Measurements from ENCODE around the gene AHCYL1. TPM values are rescaled to one million over a fixed set of nuclear protein-coding genes. Genes with fewer than 3 reads are reported as not detected.

The AHCYL1 gene
- total and polyA plus RNA-seq, 2 of the 8 experiments (the other 6 are each of a cell fraction or from before 2014, with no cell fraction given): 64.5 to 95.9 TPM

DNA sequence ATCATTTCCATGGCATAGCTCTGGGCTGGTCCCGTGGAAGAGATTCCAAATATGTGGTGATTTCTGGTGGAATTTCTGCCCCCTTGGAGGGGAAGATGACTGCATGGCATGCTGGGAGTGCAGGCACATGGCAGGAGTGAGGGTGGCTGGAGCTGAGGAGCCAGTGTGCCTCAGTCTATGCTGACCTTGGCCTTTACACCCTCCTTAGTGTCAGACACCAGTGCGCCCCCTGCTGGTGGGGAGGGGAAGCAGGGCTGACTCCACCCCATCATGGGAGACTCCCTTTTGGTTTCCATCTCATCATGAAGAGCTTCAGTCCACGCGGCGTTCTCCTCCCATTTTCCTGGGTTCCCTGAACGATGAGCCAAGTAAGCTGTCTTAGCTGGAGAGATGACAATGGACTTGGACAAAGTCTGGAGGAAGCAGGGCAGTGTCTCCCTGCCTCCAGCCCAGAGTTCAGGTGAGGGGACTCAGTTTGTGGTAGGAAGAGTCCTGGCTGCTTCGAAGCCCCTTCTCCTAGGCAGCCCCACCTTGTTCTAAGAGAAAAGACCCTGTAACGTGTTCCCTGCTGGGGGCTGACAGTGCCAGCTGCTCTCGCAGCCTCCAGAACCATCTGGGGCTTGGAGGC lies 75.6 kb downstream of the AHCYL1 start:
- FAIRE-seq (no peak), DNase-seq (ENCODE audit: low read depth in 1 of 2, low spot score in 2 of 2) (peak in 1 of 2 experiments; percentile 94)
- Histone ChIP-seq H3K4me1 (replicated peaks in 1 of 4; ENCODE audit: control insufficient read depth in 3 of 4, insufficient read depth in 4 of 4, low read length in 3 of 4) (no peaks in the 10 kb centered on the region), H3K4me2 (ENCODE audit: insufficient read depth in 1 of 2, low read depth in 2 of 2, low read length in 2 of 2) (no peak overlapping the region), H2BK120ac (replicated peaks; ENCODE audit: low read depth, low read length) (no peak overlapping the region), H3K4me3 (ENCODE audit: extremely low read depth in 1 of 4, insufficient read depth in 2 of 4, low read depth in 3 of 4, low read length in 4 of 4) (no peak overlapping the region), H3K9me3 (ENCODE audit: insufficient read depth in 2 of 2, low read depth in 1 of 2, low read length in 1 of 2) (no peaks in the 10 kb centered on the region), H3K27ac (ENCODE audit: low read depth, low read length) (no peak overlapping the region), H3K36me3 (ENCODE audit: control insufficient read depth in 2 of 4, insufficient read depth in 4 of 4, low read length in 3 of 4) (peaks cover 6 to 26% (median 18%) of the 10 kb centered on the region in 4 experiments), H4K8ac (ENCODE audit: extremely low read depth, insufficient read depth, low read length) (no peak overlapping the region), H3K23me2 (ENCODE audit: low read depth, low read length) (no peaks in the 10 kb centered on the region), H3K23ac (ENCODE audit: insufficient read length) (no peak overlapping the region), H2BK15ac (ENCODE audit: low read length) (no peak overlapping the region), H3K27me3 (replicated peaks in 1 of 4; ENCODE audit: control insufficient read depth in 3 of 4, extremely low read depth in 1 of 4, insufficient read depth in 3 of 4, low read length in 3 of 4) (peaks cover 0 to 8% (median 4%) of the 10 kb centered on the region in 4 experiments; a peak in 5 of 7 replicates), H4K91ac (replicated peaks; ENCODE audit: insufficient read length, low read length) (no peak overlapping the region), H3K79me2 (ENCODE audit: control insufficient read depth in 1 of 2, insufficient read depth in 2 of 2, low read length in 2 of 2) (no peaks in the 10 kb centered on the region), H3K4ac (replicated peaks; ENCODE audit: insufficient read length, low read depth, low read length) (no peak overlapping the region), H2AK5ac (ENCODE audit: low read depth, low read length) (no peak overlapping the region), H4K20me1 (replicated peaks in 1 of 2; ENCODE audit: control insufficient read depth in 1 of 2, insufficient read depth in 2 of 2, low read length in 2 of 2) (peaks cover 6 to 15% of the 10 kb centered on the region in 2 experiments), H3K14ac (ENCODE audit: insufficient read length) (no peak overlapping the region), H2BK5ac (ENCODE audit: low read depth, low read length) (no peak overlapping the region), H2BK12ac (ENCODE audit: low read depth, low read length) (no peak overlapping the region), H3K18ac (ENCODE audit: extremely low read depth, low read length) (no peak overlapping the region), H2BK20ac (ENCODE audit: low read length) (no peak overlapping the region), H4K5ac (ENCODE audit: insufficient read length, low read depth, low read length) (no peak overlapping the region), H2AFZ (ENCODE audit: low read length) (no peak overlapping the region), H3K9ac (replicated peaks in 1 of 4; ENCODE audit: extremely low read depth in 1 of 4, low read depth in 3 of 4, low read length in 3 of 4) (no peak overlapping the region), H3K79me1 (ENCODE audit: low read depth, low read length) (no peaks in the 10 kb centered on the region; the same call in 1 of the 2 replicates), H3K56ac (replicated peaks; ENCODE audit: insufficient read length, low read depth, low read length) (no peak overlapping the region)
- ChIA-PET CTCF (ENCODE audit: partially characterized antibody) (interaction anchor here (0.6 to 52.4 kb wide), 25 partner anchors 6 to 1431 kb away, joined by 3 to 1450 read pairs (median 3); partner anchors contain the start of genes ALX3, STRIP1 and UBL4B), POLR2A (ENCODE audit: partially characterized antibody) (interaction anchor here (0.7 to 1.7 kb wide), 8 partner anchors 9 to 41 kb away, joined by 3 to 6 read pairs (median 4); no protein-coding TSS in a partner anchor)
- 87% methylated on average over 9 of the region's 9 CpGs; no CpG with 5 or more reads in 1 of the 2 experiments for WGBS, 2 experiments (ENCODE audit: extremely low coverage in 1 of 2, insufficient coverage in 1 of 2, insufficient read length in 1 of 2, insufficient replicate concordance in 2 of 2, low coverage in 1 of 2, low lambda C conversion rate in 2 of 2, missing lambda C conversion rate in 1 of 2)
- TF ChIP-seq RAD21 (IDR thresholded peaks at IDR 0.05 in 1 of 2, conservative IDR thresholded peaks at IDR 0.05 in 1 of 2; ENCODE audit: low read depth in 2 of 2, low read length in 2 of 2): peak in 1 of 2 experiments; percentile 38; a peak in 1 of 4 replicates
- no peak for TF ChIP-seq KDM1A (IDR thresholded peaks at IDR 0.05; ENCODE audit: borderline replicate concordance, low read length)
- peak; percentile 50; the same call in 1 of the 2 replicates for TF ChIP-seq YY1 (IDR thresholded peaks at IDR 0.05; ENCODE audit: low read depth, low read length)
- TF ChIP-seq, protein P1, sequence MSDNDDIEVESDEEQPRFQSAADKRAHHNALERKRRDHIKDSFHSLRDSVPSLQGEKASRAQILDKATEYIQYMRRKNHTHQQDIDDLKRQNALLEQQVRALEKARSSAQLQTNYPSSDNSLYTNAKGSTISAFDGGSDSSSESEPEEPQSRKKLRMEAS (IDR thresholded peaks at IDR 0.05): peak; percentile 79
- peak; percentile 44; the same call in 1 of the 2 replicates for TF ChIP-seq CREB1 (IDR thresholded peaks at IDR 0.05)
- TF ChIP-seq, protein P2, sequence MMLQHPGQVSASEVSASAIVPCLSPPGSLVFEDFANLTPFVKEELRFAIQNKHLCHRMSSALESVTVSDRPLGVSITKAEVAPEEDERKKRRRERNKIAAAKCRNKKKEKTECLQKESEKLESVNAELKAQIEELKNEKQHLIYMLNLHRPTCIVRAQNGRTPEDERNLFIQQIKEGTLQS (IDR thresholded peaks at IDR 0.05; ENCODE audit: insufficient read depth, low read depth, low read length): no peak
- no peak for TF ChIP-seq EP300 (IDR thresholded peaks at IDR 0.05; ENCODE audit: borderline replicate concordance in 1 of 2, low read depth in 2 of 2, low read length in 2 of 2)
- no peak for TF ChIP-seq EZH2 (IDR thresholded peaks at IDR 0.05; ENCODE audit: low read depth, low read length, severe bottlenecking)
- TF ChIP-seq BRCA1 (IDR thresholded peaks at IDR 0.05; ENCODE audit: low read depth, low read length): no peak

Data from H1 (cell line).